Kidney (tissue), 14 donors: ENCODE data around the gene STK33. TPM values are rescaled to one million over a fixed set of nuclear protein-coding genes. Genes with fewer than 3 reads are reported as not detected.

ENCODE experiments used
- DNase-seq, 5 donors: peaks; one replicate each; pipeline ENCODE4 v3.0.0-alpha.2; 2013 to 2020
- FAIRE-seq: peaks from 2 replicates; lab custom pipeline; 2012; peaks lifted over from hg19 to GRCh38; lab: Jason Lieb, UNC
- H3K27ac ChIP-seq, 2 donors: one replicate each; pipeline ENCODE4 v1.7.0; 2013; ENCODE audit warnings: low read depth in 2 of 2, low read length in 2 of 2, inconsistent platforms in 1 of 2
- H3K27me3 ChIP-seq: one replicate; pipeline ENCODE4 v1.7.1; 2013; ENCODE audit warnings: low read length, inconsistent platforms; ENCODE audit not compliant: control insufficient read depth, insufficient read depth
- H3K36me3 ChIP-seq, 3 donors: one replicate each; pipeline versions ENCODE4 v1.7.0 to v1.7.1; 2013; ENCODE audit warnings: low read length in 3 of 3, control low read depth in 1 of 3, inconsistent platforms in 1 of 3; ENCODE audit not compliant: insufficient read depth in 3 of 3, control insufficient read depth in 2 of 3
- H3K4me1 ChIP-seq, 3 donors: one replicate each; pipeline versions ENCODE4 v1.7.0 to v1.7.1; 2013; ENCODE audit warnings: low read length in 3 of 3, inconsistent platforms in 1 of 3, low read depth in 1 of 3; ENCODE audit not compliant: control insufficient read depth in 2 of 3, insufficient read depth in 2 of 3
- H3K4me3 ChIP-seq, 3 donors: one replicate each; pipeline versions ENCODE4 v1.7.0 to v1.8.1; 2013; ENCODE audit warnings: low read length in 3 of 3, control low read depth in 1 of 3, inconsistent platforms in 1 of 3
- H3K9ac ChIP-seq, 3 donors: one replicate each; pipeline versions ENCODE4 v1.7.0 to v1.7.1; 2013; ENCODE audit warnings: low read length in 3 of 3, control low read depth in 1 of 3, inconsistent platforms in 1 of 3
- H3K9me3 ChIP-seq, 3 donors: one replicate each; pipeline versions ENCODE4 v1.7.0 to v1.7.1; 2013; ENCODE audit warnings: low read length in 3 of 3, control low read depth in 1 of 3, inconsistent platforms in 1 of 3; ENCODE audit not compliant: control insufficient read depth in 2 of 3, insufficient read depth in 1 of 3
- intact Hi-C: fragments of 100-400 bp; cut with DNase I; formaldehyde crosslinking; loops from one replicate; pipeline ENCODE4 v1.11.1; 2022
- polyA plus RNA-seq: library from polyadenylated mRNA; stranded (reverse); fragments of 350-450 nt; fragmentation: Illumina TruSeq; extraction: RNeasy Lipid Tissue Mini Kit (QIAGEN cat#74804); gene quantifications from one replicate; pipeline ENCODE4 v1.2.3, GENCODE V29; 2014; ENCODE audit warnings: low read depth, low replicate concordance; ENCODE audit not compliant: insufficient read depth
- total RNA-seq: library from RNA; stranded (reverse); fragmentation: NEBNext Ultra II Directional; extraction: Animal tissue kit (Norgen Biotek cat#: 25700); gene quantifications from one replicate; pipeline ENCODE4 v1.2.1, GENCODE V29; 2021
- TF ChIP-seq, protein P1 (sequence below): IDR thresholded peaks from 3 replicates; pipeline ENCODE4 v1.5.1; 2012; ENCODE audit warnings: mild to moderate bottlenecking, moderate library complexity, borderline replicate concordance; ENCODE audit not compliant: insufficient read depth; ENCODE audit errors: extremely low read depth
- donor health status: control.
- donor health status: control.
- donor health status: control.
- donor health status: control.
- donor health status: control.
- donor health status: DM: yes; HTN: yes; CAD: no.
- donor health status: Normal renal cell carcinoma (clear cell type).

Gene STK33
- total and polyA plus RNA-seq, 2 donors from 2014 or later = 11.9 to 19.3 TPM

DNA sequence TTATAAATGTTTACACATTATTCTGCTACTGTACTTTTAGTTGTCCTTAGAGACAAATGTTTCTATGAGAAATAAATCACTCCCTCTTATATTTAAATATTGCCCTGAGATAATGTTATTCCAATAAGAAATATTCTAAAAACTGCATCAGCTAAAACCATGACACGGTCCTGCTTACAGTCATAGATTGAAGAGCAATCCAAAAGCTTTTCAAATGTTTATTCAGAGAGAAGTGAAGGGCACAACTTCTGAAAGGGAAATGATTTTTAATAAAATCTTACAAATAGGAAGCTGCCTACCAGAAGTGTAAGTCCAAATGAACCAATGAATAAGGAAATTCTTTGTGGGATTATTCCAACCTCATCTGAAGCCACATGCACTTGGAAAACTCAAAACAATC, 49.2 kb downstream of the STK33 start:
- Histone ChIP-seq H3K4me1 (no peaks in the 10 kb centered on the region), H3K4me3 (no peak overlapping the region), H3K27me3 (no peaks in the 10 kb centered on the region), H3K9ac (no peak overlapping the region), H3K27ac (no peak overlapping the region), H3K36me3 (no peaks in the 10 kb centered on the region), H3K9me3 (peaks cover 0 to 3% (median 0%) of the 10 kb centered on the region in 3 donors)
- TF ChIP-seq, protein P1, sequence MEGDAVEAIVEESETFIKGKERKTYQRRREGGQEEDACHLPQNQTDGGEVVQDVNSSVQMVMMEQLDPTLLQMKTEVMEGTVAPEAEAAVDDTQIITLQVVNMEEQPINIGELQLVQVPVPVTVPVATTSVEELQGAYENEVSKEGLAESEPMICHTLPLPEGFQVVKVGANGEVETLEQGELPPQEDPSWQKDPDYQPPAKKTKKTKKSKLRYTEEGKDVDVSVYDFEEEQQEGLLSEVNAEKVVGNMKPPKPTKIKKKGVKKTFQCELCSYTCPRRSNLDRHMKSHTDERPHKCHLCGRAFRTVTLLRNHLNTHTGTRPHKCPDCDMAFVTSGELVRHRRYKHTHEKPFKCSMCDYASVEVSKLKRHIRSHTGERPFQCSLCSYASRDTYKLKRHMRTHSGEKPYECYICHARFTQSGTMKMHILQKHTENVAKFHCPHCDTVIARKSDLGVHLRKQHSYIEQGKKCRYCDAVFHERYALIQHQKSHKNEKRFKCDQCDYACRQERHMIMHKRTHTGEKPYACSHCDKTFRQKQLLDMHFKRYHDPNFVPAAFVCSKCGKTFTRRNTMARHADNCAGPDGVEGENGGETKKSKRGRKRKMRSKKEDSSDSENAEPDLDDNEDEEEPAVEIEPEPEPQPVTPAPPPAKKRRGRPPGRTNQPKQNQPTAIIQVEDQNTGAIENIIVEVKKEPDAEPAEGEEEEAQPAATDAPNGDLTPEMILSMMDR = no peak
- intact Hi-C loops = no loop called here
- DNase-seq (no peak), FAIRE-seq (no peak)

DNA sequence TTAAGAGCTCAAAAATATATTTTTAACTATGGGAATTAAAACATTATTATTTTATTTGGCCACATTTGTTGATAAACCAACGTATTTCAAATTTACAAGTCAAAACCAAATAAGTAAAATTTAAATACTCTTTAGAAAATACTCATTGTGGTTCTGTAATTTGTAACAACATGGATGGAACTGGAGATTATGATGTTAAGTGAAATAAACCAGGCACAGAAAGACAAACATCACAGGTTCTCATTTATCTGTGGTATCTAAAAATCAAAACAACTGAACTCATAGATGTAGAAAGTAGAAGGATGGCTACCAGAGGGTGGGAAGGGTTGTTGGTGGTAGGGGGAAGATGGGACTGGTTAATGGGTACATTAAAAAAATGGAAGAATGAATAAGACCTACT, 50.8 kb downstream of the STK33 start:
- H3K27ac ChIP-seq = no peak overlapping the region
- H3K4me1 ChIP-seq = no peaks in the 10 kb centered on the region
- H3K36me3 ChIP-seq = no peaks in the 10 kb centered on the region
- DNase-seq (no peak), FAIRE-seq (no peak)
- H3K27me3 ChIP-seq = no peaks in the 10 kb centered on the region
- intact Hi-C loops = no loop called here
- TF ChIP-seq, protein P1 = no peak
- peaks cover 0 to 1% (median 0%) of the 10 kb centered on the region in 3 donors for H3K9me3 ChIP-seq
- no peak overlapping the region for H3K4me3 ChIP-seq
- no peak overlapping the region for H3K9ac ChIP-seq

DNA sequence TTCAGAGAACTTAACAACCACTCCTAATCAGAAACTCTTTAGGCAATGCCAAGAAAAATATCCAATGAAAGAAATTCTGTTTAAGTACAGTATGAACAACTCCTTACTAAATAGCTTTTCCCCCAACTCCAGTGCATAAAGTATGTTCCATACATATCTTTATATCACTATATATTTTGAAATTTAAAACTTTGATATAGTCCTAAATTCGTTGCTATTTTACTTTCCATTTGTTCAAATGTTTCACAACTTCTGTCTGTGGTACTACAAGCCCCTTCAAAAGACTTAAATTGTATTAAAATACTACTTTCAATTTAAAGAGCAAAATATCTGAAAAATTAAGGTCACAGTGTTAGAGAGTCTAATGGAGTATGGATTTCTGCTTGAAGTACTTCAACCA, 52.6 kb downstream of the STK33 start:
- Histone ChIP-seq H3K27me3 (no peaks in the 10 kb centered on the region), H3K4me3 (no peak overlapping the region), H3K36me3 (no peaks in the 10 kb centered on the region), H3K9me3 (no peaks in the 10 kb centered on the region), H3K9ac (no peak overlapping the region), H3K4me1 (no peaks in the 10 kb centered on the region), H3K27ac (no peak overlapping the region)
- FAIRE-seq = no peak
- TF ChIP-seq, protein P1 = no peak
- DNase-seq = no peak
- intact Hi-C loops = no loop called here

DNA sequence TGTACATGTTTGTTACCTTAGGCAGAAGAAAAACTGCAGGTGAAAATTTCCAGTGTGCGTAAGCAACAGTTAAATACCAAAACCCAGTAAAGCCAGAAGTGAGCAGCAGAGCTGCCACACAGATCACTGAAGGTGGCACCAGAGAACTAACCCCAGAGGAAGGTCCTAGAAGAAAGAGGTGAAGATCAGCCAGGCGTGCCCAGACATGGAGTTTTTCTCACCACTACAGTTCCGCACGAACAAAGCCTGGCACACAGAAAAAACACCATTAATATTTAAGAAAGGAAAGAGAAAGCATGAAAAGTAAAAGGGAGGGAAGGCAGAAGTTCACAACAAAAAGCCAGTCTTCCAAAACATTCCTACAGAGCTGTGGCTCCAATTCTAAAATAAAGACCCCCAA, 60.7 kb downstream of the STK33 start:
- H3K27me3 ChIP-seq = no peaks in the 10 kb centered on the region
- peaks cover 0 to 2% (median 2%) of the 10 kb centered on the region in 3 donors for H3K4me1 ChIP-seq
- TF ChIP-seq, protein P1 = no peak
- DNase-seq = peak in 3 of 5 donors; percentile 14 to 62 (median 44)
- intact Hi-C loops = no loop called here
- no peaks in the 10 kb centered on the region for H3K36me3 ChIP-seq
- no peaks in the 10 kb centered on the region for H3K9me3 ChIP-seq
- H3K4me3 ChIP-seq = no peak overlapping the region
- no peak overlapping the region for H3K9ac ChIP-seq
- no peak overlapping the region for H3K27ac ChIP-seq
- no peak for FAIRE-seq
